Right hindlimb (tissue), 1 donor: ENCODE measurements around the gene PDGFRB.

Source experiments
- DNase-seq: peaks from one replicate; pipeline ENCODE4 v3.0.0-alpha.2; 2018

Gene PDGFRB

GRCh38 chr5:150181766-150182545 is 26.3 kb upstream of the PDGFRB start:
- no peak for DNase-seq

- DNase-seq = no peak
These were observed 25.4 kb upstream of the PDGFRB start for GRCh38 chr5:150181027-150181426.

- peak; percentile 90 for DNase-seq
These were observed 24.8 kb upstream of the PDGFRB start for GRCh38 chr5:150180241-150181026.

GRCh38 chr5:150179019-150179620 is 23.5 kb upstream of the PDGFRB start:
- no peak for DNase-seq

GRCh38 chr5:150178262-150178661 is 22.6 kb upstream of the PDGFRB start:
- no peak for DNase-seq

- DNase-seq = no peak
These were observed 22.1 kb upstream of the PDGFRB start for GRCh38 chr5:150177721-150178120.

- no peak for DNase-seq
These were observed 21.3 kb upstream of the PDGFRB start for GRCh38 chr5:150176745-150177477.

- DNase-seq = no peak
These were observed 19.9 kb upstream of the PDGFRB start for GRCh38 chr5:150175536-150175935.

- DNase-seq = no peak
These were observed 19.4 kb upstream of the PDGFRB start for GRCh38 chr5:150175076-150175475.

- no peak for DNase-seq
These were observed 18.6 kb upstream of the PDGFRB start for GRCh38 chr5:150174285-150174684.

GRCh38 chr5:150173161-150173560 is 17.5 kb upstream of the PDGFRB start:
- no peak for DNase-seq

GRCh38 chr5:150172556-150172955 is 16.9 kb upstream of the PDGFRB start:
- no peak for DNase-seq

GRCh38 chr5:150172145-150172544 is 16.5 kb upstream of the PDGFRB start:
- no peak for DNase-seq

- DNase-seq = no peak
These were observed 13.2 kb upstream of the PDGFRB start for GRCh38 chr5:150168864-150169263.

- DNase-seq = no peak
These were observed 12.3 kb upstream of the PDGFRB start for GRCh38 chr5:150167908-150168307.

- no peak for DNase-seq
These were observed 11.8 kb upstream of the PDGFRB start for GRCh38 chr5:150167512-150167850.

GRCh38 chr5:150166650-150167511 is 11.2 kb upstream of the PDGFRB start, which contains the start of gene CDX1:
Gene CDX1, plus strand, starts transcription at chr5:150166778. Its CDS starts 99 bp downstream, at chr5:150166877.
- no peak for DNase-seq

- DNase-seq = no peak
These were observed 10.5 kb upstream of the PDGFRB start for GRCh38 chr5:150166037-150166649.

GRCh38 chr5:150164211-150164980 is 8.8 kb upstream of the PDGFRB start:
- peak; percentile 85 for DNase-seq

GRCh38 chr5:150163547-150164059 is 8.0 kb upstream of the PDGFRB start:
- peak; percentile 84 for DNase-seq

GRCh38 chr5:150163035-150163434 is 7.4 kb upstream of the PDGFRB start:
- no peak for DNase-seq
